ENCODE results near the gene SLC17A5.
"Not testable (repeated sequence)": the region's sequence is repeated elsewhere in the genome, so short reads cannot be mapped to it uniquely, and the experiment has no call there.

DNA sequence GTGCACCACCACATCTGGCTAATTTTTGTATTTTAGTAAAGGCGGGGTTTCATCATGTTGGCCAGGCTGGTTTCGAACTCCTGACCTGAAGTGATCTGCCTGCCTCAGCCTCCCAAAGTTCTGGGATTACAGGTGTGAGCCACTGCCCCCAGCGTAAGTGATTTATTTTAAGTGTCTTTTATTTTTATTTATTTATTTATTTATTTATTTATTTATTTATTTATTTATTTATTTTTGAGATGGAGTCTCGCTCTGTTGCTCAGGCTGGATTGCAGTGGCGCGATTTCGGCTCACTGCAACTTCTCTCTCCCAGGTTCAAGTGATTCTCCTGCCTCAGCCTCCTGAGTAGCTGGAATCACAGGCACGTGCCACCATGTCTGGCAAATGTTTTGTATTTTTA is 30.3 kb downstream of the SLC17A5 start:
- TF ChIP-seq CTCF (IDR thresholded peaks at IDR 0.05); EZH2 (IDR thresholded peaks at IDR 0.05; ENCODE audit: borderline replicate concordance, insufficient read depth, low read depth, low read length, poor library complexity, severe bottlenecking): not testable (repeated sequence)
